Measurements from ENCODE around the gene NAGLU. TPM values are rescaled to one million over a fixed set of nuclear protein-coding genes. Genes with fewer than 3 reads are reported as not detected.
"Not testable (repeated sequence)": the region's sequence is repeated elsewhere in the genome, so short reads cannot be mapped to it uniquely, and the experiment has no call there.

Gene NAGLU
- total RNA-seq, 4 donors from 2014 or later = 27.8 to 36.6 (median 31.8) TPM

GRCh38 chr17:42553161-42553818 lies 17.2 kb downstream of the NAGLU start:
- Histone ChIP-seq H3K4me3 (peak overlapping the region; percentile 77 to 90 (median 88)), H3K27ac (replicated peaks in 1 of 4) (peak overlapping the region in 2 of 4 donors; percentile 83 to 90), H3K36me3 (peaks cover 0 to 15% (median 7%) of the 10 kb centered on the region in 4 donors), H3K9me3 (no peaks in the 10 kb centered on the region), H3K4me1 (peaks cover 22 to 51% (median 39%) of the 10 kb centered on the region in 4 donors), H3K27me3 (peaks cover 0 to 8% (median under 1%) of the 10 kb centered on the region in 4 donors)
- intact Hi-C loops (cut with DNase I) = no loop called here
- WGBS = 67% methylated on average over 23 of the region's 45 CpGs
- TF ChIP-seq POLR2A (IDR thresholded peaks at IDR 0.05; ENCODE audit: low read depth) (no peak), EP300 (IDR thresholded peaks at IDR 0.05) (no peak), POLR2AphosphoS5 (IDR thresholded peaks at IDR 0.05) (no peak)
- TF ChIP-seq, protein P1, sequence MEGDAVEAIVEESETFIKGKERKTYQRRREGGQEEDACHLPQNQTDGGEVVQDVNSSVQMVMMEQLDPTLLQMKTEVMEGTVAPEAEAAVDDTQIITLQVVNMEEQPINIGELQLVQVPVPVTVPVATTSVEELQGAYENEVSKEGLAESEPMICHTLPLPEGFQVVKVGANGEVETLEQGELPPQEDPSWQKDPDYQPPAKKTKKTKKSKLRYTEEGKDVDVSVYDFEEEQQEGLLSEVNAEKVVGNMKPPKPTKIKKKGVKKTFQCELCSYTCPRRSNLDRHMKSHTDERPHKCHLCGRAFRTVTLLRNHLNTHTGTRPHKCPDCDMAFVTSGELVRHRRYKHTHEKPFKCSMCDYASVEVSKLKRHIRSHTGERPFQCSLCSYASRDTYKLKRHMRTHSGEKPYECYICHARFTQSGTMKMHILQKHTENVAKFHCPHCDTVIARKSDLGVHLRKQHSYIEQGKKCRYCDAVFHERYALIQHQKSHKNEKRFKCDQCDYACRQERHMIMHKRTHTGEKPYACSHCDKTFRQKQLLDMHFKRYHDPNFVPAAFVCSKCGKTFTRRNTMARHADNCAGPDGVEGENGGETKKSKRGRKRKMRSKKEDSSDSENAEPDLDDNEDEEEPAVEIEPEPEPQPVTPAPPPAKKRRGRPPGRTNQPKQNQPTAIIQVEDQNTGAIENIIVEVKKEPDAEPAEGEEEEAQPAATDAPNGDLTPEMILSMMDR (IDR thresholded peaks at IDR 0.05) = no peak
- DNase-seq (ENCODE audit: extremely low spot score) = no peak

DNA sequence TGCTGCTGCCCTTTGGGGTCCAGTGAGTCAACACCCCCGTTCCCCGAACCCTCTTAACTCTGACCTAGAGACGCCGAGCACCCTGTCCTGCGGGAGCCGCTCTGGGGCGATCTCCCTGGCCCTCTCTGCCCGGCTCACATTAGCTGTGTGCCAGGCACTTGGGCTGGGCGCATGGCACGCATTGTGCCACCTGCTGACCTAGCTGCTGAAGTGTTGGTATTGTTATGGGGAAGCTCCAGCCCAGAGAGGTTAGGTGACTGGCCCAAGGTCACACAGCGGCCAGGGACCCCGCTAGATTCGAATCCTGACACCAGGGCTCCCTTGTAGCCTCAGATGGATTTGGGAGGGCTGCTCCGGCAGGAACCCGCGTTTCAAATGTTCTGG lies 17.8 kb downstream of the NAGLU start:
- H3K27ac ChIP-seq (replicated peaks in 1 of 4) = peak overlapping the region; percentile 83 to 91 (median 88)
- intact Hi-C loops (cut with DNase I) = no loop called here
- peaks cover 0 to 15% (median 7%) of the 10 kb centered on the region in 4 donors for H3K36me3 ChIP-seq
- peaks cover 17 to 45% (median 33%) of the 10 kb centered on the region in 4 donors for H3K4me1 ChIP-seq
- H3K9me3 ChIP-seq = no peaks in the 10 kb centered on the region
- TF ChIP-seq EP300 (IDR thresholded peaks at IDR 0.05) = no peak
- TF ChIP-seq POLR2AphosphoS5 (IDR thresholded peaks at IDR 0.05) = no peak
- TF ChIP-seq, protein P1 (IDR thresholded peaks at IDR 0.05) = no peak
- TF ChIP-seq POLR2A (IDR thresholded peaks at IDR 0.05; ENCODE audit: low read depth) = no peak
- 31% methylated on average over 5 of the region's 16 CpGs for WGBS
- peaks cover 0 to 2% (median 0%) of the 10 kb centered on the region in 4 donors for H3K27me3 ChIP-seq
- peak overlapping the region; percentile 77 to 90 (median 88) for H3K4me3 ChIP-seq
- DNase-seq (ENCODE audit: extremely low spot score) = no peak

- H3K9me3 ChIP-seq = no peaks in the 10 kb centered on the region
- peaks cover 0 to 15% (median 7%) of the 10 kb centered on the region in 4 donors for H3K36me3 ChIP-seq
- H3K27me3 ChIP-seq = no peaks in the 10 kb centered on the region
- H3K27ac ChIP-seq (replicated peaks in 1 of 4) = peak overlapping the region; percentile 83 to 91 (median 88)
- DNase-seq (ENCODE audit: extremely low spot score) = peak; percentile 94
- TF ChIP-seq, protein P1 (IDR thresholded peaks at IDR 0.05) = no peak
- TF ChIP-seq POLR2A (IDR thresholded peaks at IDR 0.05; ENCODE audit: low read depth) (peak; percentile 69), POLR2AphosphoS5 (IDR thresholded peaks at IDR 0.05) (peak; percentile 93 to 94), EP300 (IDR thresholded peaks at IDR 0.05) (no peak)
- intact Hi-C loops (cut with DNase I) = no loop called here
- WGBS = 0% methylated on average over 23 of the region's 82 CpGs
- H3K4me1 ChIP-seq = peaks cover 17 to 45% (median 32%) of the 10 kb centered on the region in 4 donors
- peak overlapping the region; percentile 77 to 90 (median 88) for H3K4me3 ChIP-seq
Observed at GRCh38 chr17:42554250-42555121, 18.4 kb downstream of the NAGLU start.

DNA sequence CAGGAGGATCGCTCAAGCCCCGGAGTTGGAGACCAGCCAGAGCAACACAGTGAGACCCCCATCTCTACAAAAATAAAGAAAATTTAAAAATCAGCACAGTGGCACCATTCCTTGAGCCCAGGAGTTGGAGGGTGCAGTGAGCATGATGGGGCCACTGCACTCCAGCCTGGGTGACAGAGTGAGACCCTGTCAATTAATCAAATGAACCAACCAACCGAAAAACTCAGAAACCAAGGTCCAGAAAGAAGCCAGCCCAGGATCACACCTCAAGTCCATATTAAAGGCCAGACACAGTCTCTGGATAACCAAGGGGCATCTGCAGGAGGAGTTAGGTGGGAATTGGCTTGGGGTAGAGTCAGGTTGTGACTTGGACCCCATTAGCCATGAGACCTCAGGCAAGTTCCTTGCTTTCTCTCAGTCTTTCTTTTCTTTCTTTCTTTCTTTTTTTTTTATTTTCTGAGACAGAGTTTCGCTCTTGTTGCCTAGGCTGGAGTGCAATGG lies 19.1 kb downstream of the NAGLU start:
- TF ChIP-seq POLR2AphosphoS5 (IDR thresholded peaks at IDR 0.05) (no peak), EP300 (IDR thresholded peaks at IDR 0.05) (no peak), POLR2A (IDR thresholded peaks at IDR 0.05; ENCODE audit: low read depth) (no peak)
- TF ChIP-seq, protein P1 (IDR thresholded peaks at IDR 0.05) = no peak
- Histone ChIP-seq H3K4me1 (peaks cover 17 to 45% (median 32%) of the 10 kb centered on the region in 4 donors), H3K4me3 (peak overlapping the region; percentile 77 to 90 (median 88)), H3K9me3 (no peaks in the 10 kb centered on the region), H3K27ac (replicated peaks in 1 of 4) (peak overlapping the region; percentile 83 to 91 (median 88)), H3K36me3 (peaks cover 0 to 15% (median 7%) of the 10 kb centered on the region in 4 donors), H3K27me3 (no peaks in the 10 kb centered on the region)
- intact Hi-C loops (cut with DNase I) = no loop called here
- 25% methylated on average over 4 of the region's 4 CpGs for WGBS
- DNase-seq (ENCODE audit: extremely low spot score) = no peak

DNA sequence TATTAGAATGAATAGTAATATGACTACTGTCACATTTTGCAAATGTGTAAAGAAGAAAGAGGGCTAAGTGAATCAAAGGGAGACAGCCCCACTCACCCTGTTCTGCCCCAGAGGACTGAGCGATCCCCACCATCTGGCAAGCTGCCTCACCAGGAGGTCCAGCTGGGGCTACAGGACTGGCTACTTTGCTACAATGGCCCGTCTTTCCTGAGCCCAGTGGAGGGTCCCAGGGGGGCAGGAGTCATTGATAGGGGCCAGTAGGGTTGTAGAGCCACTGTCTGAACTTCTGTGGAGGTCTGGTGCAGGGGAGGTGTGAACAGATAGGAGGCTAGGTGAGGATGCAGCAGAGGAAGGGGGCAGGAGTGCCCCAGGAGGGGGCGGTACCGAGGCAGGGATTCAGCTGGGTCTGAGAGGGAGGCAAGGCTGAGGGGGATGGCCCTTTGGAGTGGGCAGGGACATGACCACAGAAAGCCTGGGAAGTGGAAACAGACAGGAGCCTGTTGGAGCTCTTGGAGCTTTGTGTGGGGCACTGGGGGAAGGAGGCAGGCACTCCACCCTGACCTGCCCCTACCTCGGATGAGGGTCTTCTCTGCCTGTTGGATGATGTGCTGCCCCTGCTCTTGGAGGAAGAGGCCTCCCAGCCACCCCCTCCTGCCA lies 20.0 kb downstream of the NAGLU start:
- intact Hi-C loops (cut with DNase I); H3K27me3 ChIP-seq; DNase-seq (ENCODE audit: extremely low spot score); H3K27ac ChIP-seq (replicated peaks in 1 of 4); H3K9me3 ChIP-seq; H3K4me3 ChIP-seq: not testable (repeated sequence)
- 54% methylated on average over 5 of the region's 5 CpGs for WGBS
- Histone ChIP-seq H3K36me3 (peaks cover 0 to 15% (median 7%) of the 10 kb centered on the region in 4 donors), H3K4me1 (peaks cover 17 to 48% (median 39%) of the 10 kb centered on the region in 4 donors)
